BJ (cell line): Measurements from ENCODE around the gene STIM1. TPM values are rescaled to one million over a fixed set of nuclear protein-coding genes. Genes with fewer than 3 reads are reported as not detected.

Source experiments
- CTCF ChIA-PET: fragments of 350-600 bp; formaldehyde crosslinking; extraction: SDS; loops from one replicate; lab custom pipeline; 2021; ENCODE audit warnings: antibody characterized with exemption, inconsistent platforms; lab: Yijun Ruan, JAX
- POLR2A ChIA-PET: fragments of 300-600 bp; sonication (Branson Sonifier 250); formaldehyde crosslinking; extraction: SDS; loops from one replicate; lab custom pipeline; 2021; ENCODE audit warnings: antibody characterized with exemption; lab: Charles Lee
- DNase-seq: peaks from one replicate; pipeline ENCODE4 v3.0.0-alpha.2; 2011; ENCODE audit warnings: low read depth
- H3K27me3 ChIP-seq: 2 replicates; pipeline ENCODE4 v1.6.0; 2011; ENCODE audit warnings: low read length; ENCODE audit not compliant: control insufficient read depth, insufficient read depth
- H3K36me3 ChIP-seq: 2 replicates; pipeline ENCODE4 v1.5.1; 2011; ENCODE audit warnings: low read length; ENCODE audit not compliant: control insufficient read depth, insufficient read depth
- H3K4me3 ChIP-seq: 2 replicates; pipeline ENCODE4 v1.5.1; 2011; ENCODE audit warnings: low read depth, mild to moderate bottlenecking, control low read depth, low read length
- CTCF ChIP-seq: IDR thresholded peaks from 2 replicates; pipeline ENCODE4 v1.5.1; 2011; ENCODE audit warnings: low read depth, mild to moderate bottlenecking, control low read depth, inconsistent platforms, low read length, moderate library complexity; ENCODE audit not compliant: insufficient read depth
- polyA plus RNA-seq: library from polyadenylated mRNA; depleted of rRNA; stranded (reverse); fragments of >200 nt; gene quantifications from 2 replicates; pipeline ENCODE4 v1.2.3, GENCODE V29; 2011

STIM1 gene
- polyA plus RNA-seq, 1 experiment, result 54.6 TPM

- POLR2A ChIA-PET, result no interaction called here
Observed at GRCh38 chr11:3970108-3970507, 114.6 kb downstream of the STIM1 start.

GRCh38 chr11:3971756-3972404 lies 116.4 kb downstream of the STIM1 start:
- ChIA-PET CTCF (interaction anchor here (1.0 to 1.4 kb wide), 2 partner anchors 95 to 117 kb away, joined by 4 read pairs; partner anchors contain the start of gene STIM1), POLR2A (no interaction called here)
- DNase-seq, result no peak
- Histone ChIP-seq H3K36me3 (no peaks in the 10 kb centered on the region), H3K4me3 (no peak overlapping the region), H3K27me3 (no peaks in the 10 kb centered on the region)
- TF ChIP-seq CTCF, result peak; percentile 27

More at GRCh38 chr11:3970108-3970507, 114.6 kb downstream of the STIM1 start:
- no peak for TF ChIP-seq CTCF
- CTCF ChIA-PET, result no interaction called here
- DNase-seq, result no peak
- Histone ChIP-seq H3K27me3 (no peaks in the 10 kb centered on the region), H3K36me3 (no peaks in the 10 kb centered on the region), H3K4me3 (no peak overlapping the region)

- no peak overlapping the region for H3K4me3 ChIP-seq
- no peak for TF ChIP-seq CTCF
- H3K27me3 ChIP-seq, result no peaks in the 10 kb centered on the region
- DNase-seq, result no peak
- POLR2A ChIA-PET, result no interaction called here
- CTCF ChIA-PET, result interaction anchor here (1.0 to 2.2 kb wide), 3 partner anchors 96 to 118 kb away, joined by 4 to 7 read pairs (median 4); partner anchors contain the start of gene STIM1
- H3K36me3 ChIP-seq, result no peaks in the 10 kb centered on the region
Observed at GRCh38 chr11:3972431-3972830, 117.0 kb downstream of the STIM1 start.

- Histone ChIP-seq H3K27me3 (no peaks in the 10 kb centered on the region), H3K4me3 (no peak overlapping the region), H3K36me3 (no peaks in the 10 kb centered on the region)
- CTCF ChIA-PET, result interaction anchor here (0.8 to 1.4 kb wide), 2 partner anchors 122 kb away, joined by 3 read pairs; partner anchors contain the start of gene STIM1
- no peak for TF ChIP-seq CTCF
- no peak for DNase-seq
- POLR2A ChIA-PET, result no interaction called here
Observed at GRCh38 chr11:3977078-3977477, 121.6 kb downstream of the STIM1 start.

- ChIA-PET POLR2A (no interaction called here), CTCF (interaction anchor here (2.7 kb wide), 1 partner anchor 126 kb away, joined by 7 read pairs; the partner anchor contains the start of gene STIM1)
- Histone ChIP-seq H3K4me3 (no peak overlapping the region), H3K36me3 (no peaks in the 10 kb centered on the region), H3K27me3 (no peaks in the 10 kb centered on the region)
- TF ChIP-seq CTCF, result no peak
- no peak for DNase-seq
Observed at GRCh38 chr11:3981084-3981633, 125.7 kb downstream of the STIM1 start.
